K562 (cell line): ENCODE results near the gene BCAM. TPM values are rescaled to one million over a fixed set of nuclear protein-coding genes. Genes with fewer than 3 reads are reported as not detected.
A peak's percentile ranks its signal among the peaks of the same experiment; 100 is the strongest.

Experiments
- ATAC-seq: fragments of 200-7000 bp; cut with Tn5 transposase; 3 replicates; pipeline ENCODE4 v1.9.1; 2020; ENCODE audit warnings: moderate library complexity
- BruUV-seq: library from RNA; stranded (reverse); fragments of 400-500 nt; replicated peaks from 2 replicates; lab custom pipeline; 2021; lab: Mats Ljungman, UMichigan
- CTCF ChIA-PET: fragments of 300-600 bp; formaldehyde crosslinking; extraction: SDS; loops from one replicate; lab custom pipeline; 2021; ENCODE audit warnings: low intra/inter-chr PET ratio; lab: Yijun Ruan, JAX
- POLR2A ChIA-PET: fragments of 300-600, 350-650 bp; sonication (Branson Sonifier 250); formaldehyde crosslinking; extraction: SDS; loops from one replicate; lab custom pipeline; 2021; ENCODE audit warnings: antibody characterized with exemption, inconsistent platforms; lab: Yijun Ruan, JAX
- DNase-seq, 4 experiments: peaks; one replicate each; pipeline versions ENCODE4 v3.0.0 to v3.0.0-alpha.2; 2011 to 2018; ENCODE audit warnings: low spot score in 3 of 4, mixed read lengths in 3 of 4; ENCODE audit errors: extremely low read depth in 1 of 4
- FAIRE-seq: peaks from 2 replicates; lab custom pipeline; 2011; peaks lifted over from hg19 to GRCh38; lab: Jason Lieb, UNC
- H2AFZ ChIP-seq: 2 replicates; pipeline ENCODE4 v1.6.0; 2011; ENCODE audit warnings: low read depth, low read length, control low read depth, inconsistent platforms
- H3K27ac ChIP-seq: fragments of 200-600 bp; 3 replicates; pipeline ENCODE4 v1.8.0; 2011; ENCODE audit warnings: low read depth, mild to moderate bottlenecking, control low read depth, inconsistent platforms, low read length, moderate library complexity, mixed read lengths; ENCODE audit errors: extremely low read depth
- H3K27me3 ChIP-seq, 2 experiments: fragments of 300-600 bp in 1 of 2; 2 replicates in 1 of 2; 3 replicates in 1 of 2; pipeline versions ENCODE4 v1.6.0 to v1.8.0; 2011; ENCODE audit warnings: inconsistent platforms in 2 of 2, low read length in 2 of 2, mild to moderate bottlenecking in 1 of 2, mixed read lengths in 1 of 2, moderate library complexity in 1 of 2; ENCODE audit not compliant: control insufficient read depth in 2 of 2, insufficient read depth in 2 of 2
- H3K36me3 ChIP-seq: fragments of 300-600 bp; 3 replicates; pipeline ENCODE4 v1.8.0; 2011; ENCODE audit warnings: mild to moderate bottlenecking, low read length, inconsistent platforms; ENCODE audit not compliant: control insufficient read depth, insufficient read depth
- H3K4me1 ChIP-seq, 2 experiments: fragments of 200-600 bp in 1 of 2; replicated peaks in 1 of 2; 2 replicates in 1 of 2; 3 replicates in 1 of 2; pipeline versions ENCODE4 v1.5.1 to v1.8.0; 2011; ENCODE audit warnings: inconsistent platforms in 2 of 2, low read length in 2 of 2, mild to moderate bottlenecking in 1 of 2, mixed read lengths in 1 of 2, moderate library complexity in 1 of 2; ENCODE audit not compliant: control insufficient read depth in 2 of 2, insufficient read depth in 2 of 2
- H3K4me2 ChIP-seq: 2 replicates; pipeline ENCODE4 v1.6.1; 2011; ENCODE audit warnings: low read length, control low read depth, inconsistent platforms, mixed read lengths; ENCODE audit not compliant: insufficient read depth
- H3K4me3 ChIP-seq: fragments of 200-600 bp; sonication (generic), shearing (Covaris generic); 2 replicates; pipeline ENCODE4 v1.5.1; 2016; ENCODE audit warnings: control low read depth, inconsistent platforms
- H3K79me2 ChIP-seq: fragments of 200-600 bp; 3 replicates; pipeline ENCODE4 v1.8.0; 2011; ENCODE audit warnings: low read length, inconsistent platforms; ENCODE audit not compliant: control insufficient read depth, insufficient read depth
- H3K9ac ChIP-seq, 2 experiments: 2 replicates each; pipeline versions ENCODE4 v1.6.0 to v1.6.1; 2011; ENCODE audit warnings: low read depth in 2 of 2, low read length in 2 of 2, control low read depth in 1 of 2, inconsistent platforms in 1 of 2, mild to moderate bottlenecking in 1 of 2, mixed read lengths in 1 of 2; ENCODE audit not compliant: insufficient read depth in 1 of 2
- H3K9me1 ChIP-seq: one replicate; pipeline ENCODE4 v1.6.0; 2011; ENCODE audit warnings: inconsistent platforms, mild to moderate bottlenecking, low read length, moderate library complexity; ENCODE audit not compliant: control insufficient read depth, insufficient read depth
- H3K9me3 ChIP-seq: replicated peaks from 2 replicates; pipeline ENCODE4 v1.5.1; 2011; ENCODE audit warnings: low read depth, low read length, inconsistent platforms; ENCODE audit not compliant: control insufficient read depth, insufficient read depth
- H4K20me1 ChIP-seq: replicated peaks from 2 replicates; pipeline ENCODE4 v1.6.1; 2011; ENCODE audit warnings: low read length, inconsistent platforms, mixed read lengths; ENCODE audit not compliant: control insufficient read depth, insufficient read depth
- ADNP ChIP-seq: fragments of 200-800 bp; sonication (Bioruptor generic); IDR thresholded peaks from 2 replicates; pipeline ENCODE4 v1.6.1; 2016; ENCODE audit warnings: missing genetic modification characterization, missing compliant biosample characterization
- ATF1 ChIP-seq, 2 experiments: fragments of 450-650 bp in 1 of 2; IDR thresholded peaks; 2 replicates each; pipeline ENCODE4 v1.6.1; 2016; ENCODE audit warnings: missing compliant biosample characterization in 1 of 2, missing genetic modification characterization in 1 of 2
- BCOR ChIP-seq: fragments of 450-650 bp; IDR thresholded peaks from 2 replicates; pipeline ENCODE4 v1.6.1; 2016
- CREB5 ChIP-seq: fragments of 250-450 bp; sonication (Bioruptor Pico); IDR thresholded peaks from 2 replicates; pipeline ENCODE4 v1.5.0; 2020; ENCODE audit warnings: mild to moderate bottlenecking
- CSDE1 ChIP-seq, 2 experiments: fragments of 450-650 bp; IDR thresholded peaks; 2 replicates each; pipeline ENCODE4 v1.6.1; 2016; ENCODE audit warnings: mild to moderate bottlenecking in 1 of 2
- E2F1 ChIP-seq: sonication (generic); formaldehyde crosslinking; IDR thresholded peaks from 2 replicates; pipeline ENCODE4 v1.8.1; 2023; ENCODE audit warnings: mild to moderate bottlenecking, missing genetic modification reagents, moderate library complexity
- HDAC2 ChIP-seq: fragments of 450-650 bp; IDR thresholded peaks from 2 replicates; pipeline ENCODE4 v1.6.1; 2016; ENCODE audit warnings: mild to moderate bottlenecking
- KDM1A ChIP-seq, 2 experiments: fragments of 450-650 bp; IDR thresholded peaks; 2 replicates each; pipeline ENCODE4 v1.6.1; 2016; ENCODE audit warnings: mild to moderate bottlenecking in 2 of 2
- MCM7 ChIP-seq, 2 experiments: fragments of 450-650 bp; IDR thresholded peaks; 2 replicates each; pipeline ENCODE4 v1.6.1; 2016 to 2018
- NFRKB ChIP-seq: fragments of 450-650 bp; IDR thresholded peaks from 2 replicates; pipeline ENCODE4 v1.6.1; 2016; ENCODE audit warnings: low read depth
- PHB2 ChIP-seq: fragments of 450-650 bp; IDR thresholded peaks from 2 replicates; pipeline ENCODE4 v1.6.1; 2017; ENCODE audit warnings: low read depth
- PHF20 ChIP-seq: fragments of 450-650 bp; IDR thresholded peaks from 2 replicates; pipeline ENCODE4 v1.6.1; 2018; ENCODE audit not compliant: partially characterized antibody
- PKNOX1 ChIP-seq: fragments of 450-650 bp; IDR thresholded peaks from 2 replicates; pipeline ENCODE4 v1.6.1; 2016
- RBM25 ChIP-seq: fragments of 200-400 bp; formaldehyde crosslinking; IDR thresholded peaks from 2 replicates; pipeline ENCODE4 v1.6.1; 2018; ENCODE audit warnings: low read length, low read depth, moderate library complexity; ENCODE audit not compliant: severe bottlenecking
- SMARCA4 ChIP-seq: fragments of 450-650 bp; IDR thresholded peaks from 2 replicates; pipeline ENCODE4 v1.6.1; 2016
- SP1 ChIP-seq: sonication (generic); formaldehyde crosslinking; IDR thresholded peaks from 2 replicates; pipeline ENCODE4 v1.8.1; 2022; ENCODE audit warnings: mild to moderate bottlenecking, missing genetic modification reagents
- ZBTB7A ChIP-seq: IDR thresholded peaks from 2 replicates; pipeline ENCODE4 v1.6.1; 2011; ENCODE audit warnings: low read depth, mild to moderate bottlenecking, low read length, moderate library complexity, borderline replicate concordance; ENCODE audit not compliant: control insufficient read depth
- ZNF282 ChIP-seq: sonication (generic); formaldehyde crosslinking; IDR thresholded peaks from 2 replicates; pipeline ENCODE4 v1.8.1; 2023; ENCODE audit warnings: missing genetic modification reagents
- ZNF316 ChIP-seq: fragments of 450-650 bp; IDR thresholded peaks from 2 replicates; pipeline ENCODE4 v1.6.1; 2016
- ZNF512 ChIP-seq: IDR thresholded peaks from 2 replicates; pipeline ENCODE4 v1.6.1; 2016; ENCODE audit warnings: missing genetic modification characterization, missing compliant biosample characterization
- WGBS: fragments of 100-300 bp; shearing (Covaris generic); methylation state at CpG from one replicate; pipeline ENCODE4 v1.1.6; 2016; ENCODE audit warnings: low coverage, mixed read lengths; ENCODE audit not compliant: insufficient coverage; ENCODE audit errors: missing lambda C conversion rate; 5-methylcytosine and 5-hydroxymethylcytosine counted together
- in situ Hi-C: fragments of 300-500 bp; cut with MboI; formaldehyde crosslinking; loops from 4 replicates; pipeline ENCODE4 v1.15.0; 2018; ENCODE audit warnings: inconsistent platforms, mixed read lengths
- intact Hi-C: fragments of 100-400 bp; cut with micrococcal nuclease; formaldehyde crosslinking; loops from 2 replicates; pipeline ENCODE4 v1.14.2; 2022
- polyA plus RNA-seq, 8 experiments: library from polyadenylated mRNA; depleted of rRNA in 4 of 8; stranded (reverse) in 5 of 8; unstranded in 3 of 8; fragments of >200 nt; fragmentation: Nextera tagmentation in 2 of 8; fragmentation: Illumina TruSeq in 1 of 8; extraction: Ambion mirVana in 2 of 8; extraction: Trizol in 1 of 8; gene quantifications; 2 replicates each; pipeline versions ENCODE4 v1.2.1 to v1.2.3, GENCODE V29; 2011 to 2014; ENCODE audit warnings: inconsistent platforms in 1 of 8, missing spikeins in 1 of 8
- total RNA-seq, 7 experiments: library from RNA; depleted of rRNA in 6 of 7; stranded (reverse); fragments of >200 nt in 6 of 7; fragmentation: Illumina TruSeq in 2 of 7; extraction: Trizol in 2 of 7; gene quantifications; 2 replicates each; pipeline versions ENCODE4 v1.2.1 to v1.2.3, GENCODE V29; 2011 to 2021; ENCODE audit warnings: low replicate concordance in 1 of 7

The BCAM gene
- total and polyA plus RNA-seq, 9 of the 15 experiments (the other 6 are each of a cell fraction or from before 2014, with no cell fraction given) = 0.07 to 1.3 (median 0.33) TPM; not detected in 2

- ATAC-seq = no peak
- TF ChIP-seq SP1 (CRISPR knock-in tag) (0 out of 2 replicates have a peak, but pooled peaks have one; percentile 17), BCOR (0 out of 2 replicates have a peak, but pooled peaks have one; percentile 7), PHF20 (peak; percentile 34), MCM7 (IDR thresholded peaks at IDR 0.05) (no peak), E2F1 (CRISPR knock-in tag) (no peak), PKNOX1 (peak; percentile 49; the same call in 1 of the 2 replicates), ATF1 (CRISPR knock-in tag; IDR thresholded peaks at IDR 0.05) (no peak), ATF1 (tag; IDR thresholded peaks at IDR 0.05) (peak; percentile 34; the same call in 1 of the 2 replicates), HDAC2 (0 out of 2 replicates have a peak, but pooled peaks have one; percentile 14), CSDE1 (IDR thresholded peaks at IDR 0.05) (0 out of 4 replicates have a peak, but pooled peaks of 1 of the 2 experiments have one; percentile 1), RBM25 (peak; percentile 58), ADNP (tag) (peak; percentile 83; the same call in 1 of the 2 replicates), SMARCA4 (0 out of 2 replicates have a peak, but pooled peaks have one; percentile 7), NFRKB (peak; percentile 27; the same call in 1 of the 2 replicates), ZBTB7A (peak; percentile 11; the same call in 1 of the 2 replicates), CREB5 (CRISPR knock-in tag) (no peak), ZNF282 (CRISPR knock-in tag) (no peak), KDM1A (IDR thresholded peaks at IDR 0.05) (peak in 1 of 2 experiments; percentile 57; a peak in 2 of 4 replicates), PHB2 (0 out of 2 replicates have a peak, but pooled peaks have one; percentile 1), ZNF512 (tag) (peak; percentile 58; the same call in 1 of the 2 replicates), ZNF316 (0 out of 2 replicates have a peak, but pooled peaks have one; percentile 0)
These were observed 36.3 kb downstream of the BCAM start for GRCh38 chr19:44845286-44845611.

More at GRCh38 chr19:44845286-44845611, 36.3 kb downstream of the BCAM start:
- peaks cover 4% of the 10 kb centered on the region for H3K9me1 ChIP-seq
- DNase-seq = no peak
- H3K4me1 ChIP-seq = peaks cover 32 to 58% of the 10 kb centered on the region in 2 experiments
- H3K79me2 ChIP-seq = peaks cover 41% of the 10 kb centered on the region
- no peaks in the 10 kb centered on the region for H3K27me3 ChIP-seq
- intact Hi-C loops (loop anchor here (1.0 to 5.0 kb wide), 3 partner anchors 45 to 273 kb away; partner anchors contain the start of gene TOMM40), in situ Hi-C loops (no loop called here)
- 0% methylated on average over 7 of the region's 12 CpGs for WGBS
- H3K4me3 ChIP-seq = peak overlapping the region; percentile 92
- POLR2A ChIA-PET = interaction anchor here (0.5 to 1.0 kb wide), 2 partner anchors 60 to 74 kb away, joined by 3 read pairs; no protein-coding TSS in a partner anchor
- peak overlapping the region; percentile 98 for H2AFZ ChIP-seq
- H3K4me2 ChIP-seq = peak overlapping the region; percentile 93
- FAIRE-seq = no peak
- peak overlapping the region; percentile 69 to 93; a peak in 3 of 4 replicates for H3K9ac ChIP-seq
- BruUV-seq = no TSS peak
- CTCF ChIA-PET = interaction anchor here (0.7 to 2.8 kb wide), 11 partner anchors 37 to 333 kb away, joined by 3 to 26 read pairs (median 8); no protein-coding TSS in a partner anchor
- peaks cover 13% of the 10 kb centered on the region for H4K20me1 ChIP-seq
- no peaks in the 10 kb centered on the region for H3K36me3 ChIP-seq
- no peaks in the 10 kb centered on the region for H3K9me3 ChIP-seq
- H3K27ac ChIP-seq = peak overlapping the region; percentile 73
